Brain microvascular endothelial cell (primary cell): ENCODE measurements around the gene C11orf24.

Experiments
- DNase-seq: peaks from one replicate; pipeline ENCODE4 v3.0.0-alpha.2; 2020
- H3K27ac ChIP-seq: fragments of 250-450 bp; sonication (Bioruptor Pico); 2 replicates; pipeline ENCODE4 v1.5.1; 2020; ENCODE audit warnings: mild to moderate bottlenecking, moderate library complexity
- H3K27me3 ChIP-seq: fragments of 250-450 bp; sonication (Bioruptor Pico); replicated peaks from 2 replicates; pipeline ENCODE4 v1.5.1; 2020; ENCODE audit warnings: mild to moderate bottlenecking
- H3K36me3 ChIP-seq: fragments of 250-450 bp; sonication (Bioruptor Pico); replicated peaks from 2 replicates; pipeline ENCODE4 v1.5.1; 2020; ENCODE audit warnings: mild to moderate bottlenecking
- H3K4me3 ChIP-seq: 2 replicates; pipeline ENCODE4 v1.5.1; 2011; ENCODE audit warnings: low read depth, mild to moderate bottlenecking, control low read depth, low read length, moderate library complexity
- in situ Hi-C: cut with HindIII; loops from 2 replicates; pipeline ENCODE4 v1.10.0; 2017; ENCODE audit warnings: low sequenced_read_pairs, low pct_ligation_motif_present
- TF ChIP-seq, protein P1 (sequence below): IDR thresholded peaks from 2 replicates; pipeline ENCODE4 v1.5.1; 2011; ENCODE audit warnings: low read depth, mild to moderate bottlenecking, moderate library complexity, low read length, control low read depth, inconsistent platforms; ENCODE audit errors: missing control alignments

The C11orf24 gene

GRCh38 chr11:68269414-68270081 lies 2.2 kb downstream of the C11orf24 start:
- in situ Hi-C loops, result no loop called here
- H3K4me3 ChIP-seq, result peak overlapping the region; percentile 33
- TF ChIP-seq, protein P1, sequence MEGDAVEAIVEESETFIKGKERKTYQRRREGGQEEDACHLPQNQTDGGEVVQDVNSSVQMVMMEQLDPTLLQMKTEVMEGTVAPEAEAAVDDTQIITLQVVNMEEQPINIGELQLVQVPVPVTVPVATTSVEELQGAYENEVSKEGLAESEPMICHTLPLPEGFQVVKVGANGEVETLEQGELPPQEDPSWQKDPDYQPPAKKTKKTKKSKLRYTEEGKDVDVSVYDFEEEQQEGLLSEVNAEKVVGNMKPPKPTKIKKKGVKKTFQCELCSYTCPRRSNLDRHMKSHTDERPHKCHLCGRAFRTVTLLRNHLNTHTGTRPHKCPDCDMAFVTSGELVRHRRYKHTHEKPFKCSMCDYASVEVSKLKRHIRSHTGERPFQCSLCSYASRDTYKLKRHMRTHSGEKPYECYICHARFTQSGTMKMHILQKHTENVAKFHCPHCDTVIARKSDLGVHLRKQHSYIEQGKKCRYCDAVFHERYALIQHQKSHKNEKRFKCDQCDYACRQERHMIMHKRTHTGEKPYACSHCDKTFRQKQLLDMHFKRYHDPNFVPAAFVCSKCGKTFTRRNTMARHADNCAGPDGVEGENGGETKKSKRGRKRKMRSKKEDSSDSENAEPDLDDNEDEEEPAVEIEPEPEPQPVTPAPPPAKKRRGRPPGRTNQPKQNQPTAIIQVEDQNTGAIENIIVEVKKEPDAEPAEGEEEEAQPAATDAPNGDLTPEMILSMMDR, result no peak
- peak overlapping the region; percentile 28 for H3K27ac ChIP-seq
- peak; percentile 87 for DNase-seq
- no peaks in the 10 kb centered on the region for H3K27me3 ChIP-seq
- peaks cover 31% of the 10 kb centered on the region for H3K36me3 ChIP-seq

DNA sequence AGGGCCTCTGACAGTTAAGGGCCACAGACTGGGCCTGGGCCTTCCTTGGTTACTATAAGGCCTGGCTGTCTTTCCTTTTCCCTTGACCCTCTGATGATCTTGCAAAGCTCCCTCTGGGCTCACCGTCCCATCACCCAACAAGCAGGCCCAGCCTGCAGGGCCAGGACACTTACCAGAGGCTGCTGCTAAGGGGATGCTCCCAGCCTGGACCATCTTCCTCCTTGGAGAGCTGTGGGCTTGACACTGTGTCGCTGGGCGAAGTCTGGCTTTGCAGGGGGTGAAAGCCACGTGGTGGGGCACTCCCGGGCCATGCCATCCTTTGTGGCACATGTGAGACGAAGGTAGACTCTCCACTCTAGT lies 3.9 kb downstream of the C11orf24 start:
- H3K27me3 ChIP-seq, result no peaks in the 10 kb centered on the region
- in situ Hi-C loops, result no loop called here
- no peak for DNase-seq
- H3K27ac ChIP-seq, result no peak overlapping the region
- H3K4me3 ChIP-seq, result no peak overlapping the region
- TF ChIP-seq, protein P1, result no peak
- H3K36me3 ChIP-seq, result peaks cover 41% of the 10 kb centered on the region

DNA sequence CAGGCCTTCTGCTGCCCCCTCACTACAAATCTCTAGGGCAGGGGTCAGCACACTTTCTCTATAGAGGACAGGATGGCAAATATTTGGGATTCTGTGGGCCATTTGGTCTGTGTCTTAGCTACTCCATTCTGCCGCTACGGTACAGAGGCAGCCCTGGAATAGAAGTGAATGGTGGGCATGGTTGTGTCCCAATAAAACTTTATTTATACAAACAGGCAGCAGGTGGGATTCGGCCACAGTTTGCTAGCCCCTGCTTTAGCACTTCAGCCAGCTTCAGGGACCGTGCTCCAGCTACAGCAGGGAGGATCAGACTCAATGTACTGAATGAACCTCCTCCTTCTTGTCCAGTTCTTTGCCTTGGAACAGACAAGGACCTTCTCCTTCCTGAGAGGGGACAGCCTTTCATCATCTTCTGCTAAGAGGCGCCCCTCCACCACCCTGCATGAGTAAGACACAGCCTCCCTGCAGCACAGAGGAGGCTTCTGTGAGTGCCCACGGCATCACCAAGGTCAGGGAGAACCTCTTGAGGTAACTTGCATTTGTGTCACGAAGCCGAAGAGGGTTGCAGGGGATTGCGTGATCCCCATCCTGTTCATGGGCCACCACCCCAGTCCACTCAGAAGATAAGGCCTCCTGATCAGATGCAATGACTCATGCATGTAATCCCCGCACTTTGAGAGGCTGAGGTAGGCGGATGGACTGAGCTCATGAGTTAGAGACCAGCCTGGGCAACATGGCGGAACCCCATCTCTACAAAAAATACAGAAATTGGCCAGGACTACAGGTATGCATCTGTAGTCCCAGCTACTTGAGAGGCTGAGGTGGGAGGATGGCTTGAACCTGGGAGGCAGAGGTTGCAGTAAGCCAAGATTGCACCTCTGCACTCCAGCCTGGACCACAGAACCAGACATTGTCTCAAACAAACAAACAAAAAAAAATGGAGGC lies 4.6 kb downstream of the C11orf24 start:
- Histone ChIP-seq H3K27me3 (no peaks in the 10 kb centered on the region), H3K36me3 (peaks cover 48% of the 10 kb centered on the region), H3K4me3 (no peak overlapping the region), H3K27ac (no peak overlapping the region)
- TF ChIP-seq, protein P1, result no peak
- no peak for DNase-seq
- in situ Hi-C loops, result no loop called here

GRCh38 chr11:68266121-68266891 lies 5.5 kb downstream of the C11orf24 start:
- peaks cover 54% of the 10 kb centered on the region for H3K36me3 ChIP-seq
- H3K27me3 ChIP-seq, result no peaks in the 10 kb centered on the region
- H3K4me3 ChIP-seq, result no peak overlapping the region
- H3K27ac ChIP-seq, result no peak overlapping the region
- TF ChIP-seq, protein P1, result no peak
- DNase-seq, result no peak
- in situ Hi-C loops, result no loop called here

DNA sequence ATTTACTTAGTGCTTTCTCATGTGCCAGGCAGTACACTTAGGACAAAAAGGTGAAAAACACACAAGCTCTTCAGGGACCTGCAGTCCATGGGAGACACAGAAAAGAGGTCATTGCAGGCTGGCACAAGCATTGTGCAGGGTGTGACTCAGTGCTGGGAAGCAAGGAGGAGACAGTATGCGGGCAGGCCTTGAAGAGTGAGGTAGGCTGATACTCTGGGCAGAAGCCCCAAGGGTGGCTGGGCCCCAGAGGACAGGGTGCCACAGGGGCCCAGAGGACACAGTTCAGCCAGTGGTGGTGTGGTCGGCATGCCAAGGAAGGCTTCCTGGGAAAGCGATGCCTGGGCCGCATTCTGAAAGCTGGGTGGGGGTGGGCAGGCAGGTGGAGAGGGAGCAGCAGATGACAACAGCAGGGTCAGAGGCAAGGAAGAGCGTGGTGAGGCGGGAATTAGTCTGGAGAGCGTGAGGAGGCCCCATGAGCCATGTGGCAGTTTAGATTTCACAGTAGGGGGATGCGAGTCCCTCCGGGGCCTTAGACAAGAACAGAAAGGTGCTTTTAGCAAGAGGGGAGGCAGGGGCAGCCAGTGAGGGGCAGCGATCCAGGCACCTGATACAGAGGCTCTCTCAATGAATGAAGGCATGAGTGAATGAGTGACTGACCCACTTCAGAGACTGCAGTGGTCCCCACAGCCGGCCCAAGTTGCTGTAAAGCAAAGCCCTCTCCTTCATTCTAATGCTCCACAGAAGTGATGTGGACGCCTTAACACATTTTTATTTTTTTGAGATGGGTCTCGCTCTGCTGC lies 6.8 kb downstream of the C11orf24 start:
- Histone ChIP-seq H3K27ac (no peak overlapping the region), H3K36me3 (peaks cover 66% of the 10 kb centered on the region), H3K4me3 (no peak overlapping the region), H3K27me3 (no peaks in the 10 kb centered on the region)
- TF ChIP-seq, protein P1, result no peak
- in situ Hi-C loops, result no loop called here
- no peak for DNase-seq
